Heart left ventricle (tissue), 13 donors: ENCODE results near the gene ZNF737.

Experiments used
- CTCF ChIP-seq, 12 donors: fragments of 200-600 bp; sonication (generic) in 4 of 12; IDR thresholded peaks; one replicate each; pipeline versions ENCODE4 v1.5.0 to v1.8.0; 2018 to 2022; ENCODE audit warnings: antibody characterized with exemption in 12 of 12, mild to moderate bottlenecking in 5 of 12
- POLR2A ChIP-seq, 2 donors: fragments of 450-650 bp; IDR thresholded peaks; one replicate each; pipeline ENCODE4 v1.6.1; 2017; ENCODE audit warnings: antibody characterized with exemption in 2 of 2, mild to moderate bottlenecking in 2 of 2, moderate library complexity in 2 of 2
- donor health status: ischemic (EF 13 %, LVEDD 7.1; RV severe dilation, severe dysfunction).
- donor health status: DM: no; HTN: yes; CAD: no.
- donor health status: DM: no; HTN: no; CAD: no.
- donor health status: ischemic (EF 25% LVEDD 6.9; RV normal size, moderate dysfunction).
- donor health status: ischemic (EF 25% LVEDD 5.7; RV mildly dilated, moderate dysfunction).
- donor health status: ischemic (EF 35%, LVEDD 5.7; RV mildly dilated, moderate dysfunction).
- donor health status: nonischemic (EF 11% LVEDD 7.7; RV severe dilation, severe dysfunction).
- donor health status: DM: yes; HTN: yes; CAD: no.
- donor health status: PGD.
- donor health status: ischemic (EF 29% LVEDD 5.4; RV normal size, mild dysfunction).
- donor health status: nonischemic (EF 23%, LVEDD 6.1; RV moderate dilation, normal function).

- TF ChIP-seq CTCF (IDR thresholded peaks at IDR 0.05) (no peak), POLR2A (IDR thresholded peaks at IDR 0.05) (no peak)
These were observed 46.3 kb upstream of the ZNF737 start for GRCh38 chr19:20611866-20612265.
